ENCODE data around the gene CNIH2. TPM values are rescaled to one million over a fixed set of nuclear protein-coding genes. Genes with fewer than 3 reads are reported as not detected.

CNIH2 gene
- total RNA-seq, 4 donors from 2014 or later = not detected

GRCh38 chr11:66267379-66268243 is 10.4 kb upstream of the CNIH2 start:
- no peak for TF ChIP-seq CTCF (IDR thresholded peaks at IDR 0.05)
- ATAC-seq (ENCODE audit: low FRiP score) (peak; percentile 80), DNase-seq (ENCODE audit: low spot score) (peak; percentile 78)

GRCh38 chr11:66268244-66268951 is 9.6 kb upstream of the CNIH2 start, which contains the start of gene RAB1B:
RAB1B (plus strand) TSS chr11:66268639; CDS start chr11:66268680, 41 bp downstream.
- ATAC-seq (ENCODE audit: low FRiP score) (peak; percentile 88), DNase-seq (ENCODE audit: low spot score) (peak; percentile 98)
- no peak for TF ChIP-seq CTCF (IDR thresholded peaks at IDR 0.05)

- TF ChIP-seq CTCF (IDR thresholded peaks at IDR 0.05) = no peak
- DNase-seq (ENCODE audit: low spot score) (no peak), ATAC-seq (ENCODE audit: low FRiP score) (no peak)
Measured at GRCh38 chr11:66268952-66269905, 8.7 kb upstream of the CNIH2 start.

GRCh38 chr11:66271816-66272215 is 6.2 kb upstream of the CNIH2 start:
- ATAC-seq (ENCODE audit: low FRiP score) (no peak), DNase-seq (ENCODE audit: low spot score) (no peak)
- no peak for TF ChIP-seq CTCF (IDR thresholded peaks at IDR 0.05)

- no peak for TF ChIP-seq CTCF (IDR thresholded peaks at IDR 0.05)
- no peak for DNase-seq (ENCODE audit: low spot score)
- no peak for ATAC-seq (ENCODE audit: low FRiP score)
Measured at GRCh38 chr11:66272596-66272995, 5.4 kb upstream of the CNIH2 start.

- ATAC-seq (ENCODE audit: low FRiP score) (no peak), DNase-seq (ENCODE audit: low spot score) (no peak)
- no peak for TF ChIP-seq CTCF (IDR thresholded peaks at IDR 0.05)
Measured at GRCh38 chr11:66274219-66274618, 3.8 kb upstream of the CNIH2 start.

Measured in omental fat pad (tissue), 4 donors.